GM19239 (cell line): ENCODE results near the gene DGKD.

ENCODE experiments used
- DNase-seq: peaks from one replicate; pipeline ENCODE4 v3.0.0; 2011; ENCODE audit warnings: low spot score; ENCODE audit not compliant: insufficient read length
- FAIRE-seq: peaks from 2 replicates; lab custom pipeline; 2011; peaks lifted over from hg19 to GRCh38; lab: Jason Lieb, UNC

DGKD gene

GRCh38 chr2:233436691-233437438, 82.6 kb downstream of the DGKD start:
- no peak for DNase-seq
- no peak for FAIRE-seq

- FAIRE-seq (no peak), DNase-seq (no peak)
Measured at GRCh38 chr2:233437439-233437955, 83.2 kb downstream of the DGKD start.

- FAIRE-seq (no peak), DNase-seq (no peak)
Measured at GRCh38 chr2:233438573-233439147, 84.4 kb downstream of the DGKD start.

GRCh38 chr2:233439191-233439590, 84.9 kb downstream of the DGKD start:
- FAIRE-seq, result no peak
- no peak for DNase-seq

- FAIRE-seq, result no peak
- DNase-seq, result no peak
Measured at GRCh38 chr2:233440314-233440713, 86.0 kb downstream of the DGKD start.

GRCh38 chr2:233440714-233441113, 86.4 kb downstream of the DGKD start:
- FAIRE-seq, result no peak
- DNase-seq, result no peak

GRCh38 chr2:233441161-233442027, 87.1 kb downstream of the DGKD start:
- FAIRE-seq (no peak), DNase-seq (no peak)

GRCh38 chr2:233442028-233442310, 87.7 kb downstream of the DGKD start:
- FAIRE-seq, result no peak
- no peak for DNase-seq

GRCh38 chr2:233443511-233444183, 89.4 kb downstream of the DGKD start:
- DNase-seq (peak; percentile 94), FAIRE-seq (peak; percentile 92)

GRCh38 chr2:233444501-233444900, 90.2 kb downstream of the DGKD start:
- DNase-seq (no peak), FAIRE-seq (no peak)

GRCh38 chr2:233445152-233445830, 91.0 kb downstream of the DGKD start:
- FAIRE-seq, result no peak
- DNase-seq, result no peak

GRCh38 chr2:233446121-233446520, 91.8 kb downstream of the DGKD start:
- DNase-seq (no peak), FAIRE-seq (no peak)

- DNase-seq (no peak), FAIRE-seq (no peak)
Measured at GRCh38 chr2:233446606-233447305, 92.5 kb downstream of the DGKD start.

GRCh38 chr2:233447506-233448219, 93.4 kb downstream of the DGKD start:
- DNase-seq, result no peak
- no peak for FAIRE-seq

GRCh38 chr2:233448220-233448559, 93.9 kb downstream of the DGKD start:
- FAIRE-seq, result no peak
- no peak for DNase-seq

- FAIRE-seq, result no peak
- DNase-seq, result no peak
Measured at GRCh38 chr2:233448575-233448974, 94.3 kb downstream of the DGKD start.

GRCh38 chr2:233449081-233449901, 95.0 kb downstream of the DGKD start:
- DNase-seq (no peak), FAIRE-seq (no peak)
